Epidermal melanocyte (primary cell): Measurements from ENCODE around the gene TREX2.

Source experiments
- DNase-seq: peaks from one replicate; pipeline ENCODE4 v3.0.0; 2011; ENCODE audit warnings: low spot score; ENCODE audit not compliant: insufficient read length

Gene TREX2

GRCh38 chrX:153475751-153476281 is 30.0 kb upstream of the TREX2 start:
- DNase-seq: no peak

GRCh38 chrX:153475271-153475670 is 29.4 kb upstream of the TREX2 start:
- no peak for DNase-seq

DNA sequence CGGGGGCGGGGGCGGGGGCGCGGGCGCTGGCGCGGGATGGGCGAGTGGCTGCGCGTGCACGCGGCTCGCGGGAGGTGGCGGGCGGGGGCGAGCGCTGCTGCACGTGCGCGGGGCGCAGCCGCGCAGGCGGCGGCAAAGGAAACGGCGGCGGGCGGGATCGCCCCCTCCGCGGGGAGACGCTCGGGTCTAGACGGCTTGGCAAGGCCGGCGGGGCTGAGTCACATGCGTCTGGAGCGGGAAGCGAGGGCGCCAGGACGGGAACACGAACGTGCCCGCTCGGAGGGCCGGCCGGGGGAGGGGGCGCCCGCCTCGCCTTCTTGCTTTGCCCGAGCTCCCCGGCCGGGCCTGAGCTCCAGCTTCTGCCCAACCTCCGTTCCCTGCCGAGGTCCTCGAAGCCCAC is 28.9 kb upstream of the TREX2 start:
- no peak for DNase-seq

GRCh38 chrX:153474266-153474665 is 28.4 kb upstream of the TREX2 start:
- no peak for DNase-seq

GRCh38 chrX:153473126-153473525 is 27.3 kb upstream of the TREX2 start:
- DNase-seq: no peak

- no peak for DNase-seq
These were observed 25.9 kb upstream of the TREX2 start for GRCh38 chrX:153471663-153472280.

GRCh38 chrX:153470411-153471363 is 24.8 kb upstream of the TREX2 start, which contains the start of gene HAUS7:
Gene HAUS7 (minus strand): TSS chrX:153470576. CDS start chrX:153470557, 19 bp downstream.
- peak; percentile 87 for DNase-seq

DNA sequence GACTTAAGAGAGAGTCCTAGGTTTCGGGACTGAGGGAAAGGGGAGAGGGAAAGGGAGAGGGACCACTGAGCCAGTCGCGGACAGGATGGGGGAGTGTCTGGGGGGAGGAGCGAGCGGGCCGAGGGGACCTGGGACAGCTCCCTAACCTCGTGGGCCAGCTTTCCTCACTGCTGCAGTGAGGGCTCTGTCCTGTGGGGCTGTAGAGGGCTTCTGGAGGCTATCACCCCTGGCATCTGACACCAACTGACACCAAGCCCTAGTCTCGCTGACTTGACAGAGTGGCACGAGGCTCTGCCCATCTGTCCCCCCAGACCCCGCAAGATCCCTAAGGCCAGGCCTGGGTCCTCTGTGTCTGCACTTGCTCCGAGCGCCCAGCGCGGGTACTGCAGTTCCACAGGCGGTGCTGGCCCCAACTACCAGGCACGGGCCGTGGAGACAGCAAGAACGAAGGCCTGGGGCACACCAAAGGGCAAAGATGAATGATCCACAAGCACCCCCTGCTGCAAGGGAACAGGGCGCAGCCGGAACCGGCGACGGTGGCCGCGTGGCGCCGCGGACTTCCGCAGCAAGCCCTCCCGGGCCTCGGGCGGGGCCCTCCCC is 24.1 kb upstream of the TREX2 start:
- no peak for DNase-seq

DNA sequence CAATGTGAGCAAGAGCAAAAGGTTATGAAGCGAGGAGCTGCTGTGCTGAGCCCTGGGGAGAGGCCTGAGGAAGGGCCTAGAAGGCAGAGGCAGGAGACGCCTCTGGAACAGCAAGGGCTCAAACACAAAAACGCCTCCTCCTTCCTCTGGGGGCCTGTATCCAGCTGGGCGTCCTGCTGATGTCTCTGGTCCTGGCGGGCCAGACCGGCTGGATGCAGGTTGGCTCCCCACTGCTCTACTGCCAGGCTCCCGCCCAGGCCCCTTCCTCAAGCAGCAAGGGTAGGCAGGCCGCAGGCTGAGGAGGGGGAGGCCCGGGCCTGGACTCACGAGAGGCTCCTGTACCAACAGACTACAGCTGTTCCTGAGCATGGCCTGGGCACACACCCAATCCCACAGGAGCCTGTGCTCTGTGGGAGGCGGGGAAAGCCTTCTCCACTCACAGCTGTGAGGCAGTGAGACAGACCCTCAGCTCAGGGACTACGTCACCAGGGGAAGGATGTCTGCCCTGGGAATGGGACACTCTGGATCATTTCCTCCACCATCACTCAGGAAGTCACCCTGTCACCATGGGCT is 22.2 kb upstream of the TREX2 start:
- DNase-seq: no peak

DNA sequence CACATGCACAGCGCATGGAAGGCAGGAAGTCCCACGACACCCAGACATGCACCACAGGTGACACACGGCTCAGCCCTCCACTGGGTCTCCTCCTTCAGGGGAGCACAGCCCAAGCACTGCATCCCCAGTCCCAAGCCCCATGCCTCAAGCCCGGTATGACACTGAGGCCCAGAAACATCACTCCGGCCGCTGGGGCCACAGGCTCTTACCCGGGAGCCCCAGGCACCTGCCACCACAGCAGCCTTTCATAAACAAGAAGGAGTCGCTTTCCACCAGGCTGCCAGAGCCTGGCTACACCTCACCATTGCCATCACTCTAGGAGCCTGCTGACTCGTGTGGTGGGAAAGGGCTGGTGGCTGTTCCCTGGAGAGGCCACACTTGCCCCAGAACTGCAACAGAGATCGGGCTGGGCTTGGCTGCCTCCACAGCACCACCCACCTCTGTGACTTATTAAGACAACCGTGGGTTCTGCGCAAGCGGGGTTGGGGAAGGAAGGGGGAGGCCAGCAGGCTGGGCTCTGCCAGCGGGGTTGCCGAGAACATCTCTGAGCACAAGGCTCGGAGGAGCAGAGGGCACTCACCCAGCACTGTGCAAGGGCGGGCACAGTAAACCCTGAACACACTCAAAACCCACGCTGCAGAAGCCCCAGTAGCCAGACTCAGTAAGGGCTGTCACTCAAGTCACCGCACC is 20.0 kb upstream of the TREX2 start:
- DNase-seq: no peak

GRCh38 chrX:153464116-153464515 is 18.3 kb upstream of the TREX2 start:
- no peak for DNase-seq

GRCh38 chrX:153463556-153463955 is 17.7 kb upstream of the TREX2 start:
- DNase-seq: no peak

- DNase-seq: no peak
These were observed 17.2 kb upstream of the TREX2 start for GRCh38 chrX:153463031-153463430.

DNA sequence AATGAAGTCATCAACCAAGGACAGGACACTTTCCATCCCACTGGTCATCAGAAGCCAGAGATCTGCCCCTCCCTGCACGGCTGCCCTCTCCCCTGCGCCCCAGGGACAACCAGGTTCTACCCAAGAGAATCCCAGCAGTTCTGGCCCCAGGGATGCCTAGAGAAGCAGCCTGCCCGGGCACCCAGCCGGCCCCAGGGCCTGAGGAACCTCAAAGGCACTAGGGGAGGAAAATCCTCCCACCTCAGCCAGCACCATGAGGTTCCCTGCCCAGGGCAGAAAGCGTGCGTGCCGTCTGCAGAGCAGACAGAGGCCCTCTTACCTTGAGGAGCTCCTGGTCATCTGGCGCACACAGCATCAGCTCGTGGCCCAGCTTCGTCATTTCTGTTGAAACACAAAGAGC is 16.4 kb upstream of the TREX2 start:
- DNase-seq: no peak

GRCh38 chrX:153460826-153461225 is 15.0 kb upstream of the TREX2 start:
- no peak for DNase-seq

DNA sequence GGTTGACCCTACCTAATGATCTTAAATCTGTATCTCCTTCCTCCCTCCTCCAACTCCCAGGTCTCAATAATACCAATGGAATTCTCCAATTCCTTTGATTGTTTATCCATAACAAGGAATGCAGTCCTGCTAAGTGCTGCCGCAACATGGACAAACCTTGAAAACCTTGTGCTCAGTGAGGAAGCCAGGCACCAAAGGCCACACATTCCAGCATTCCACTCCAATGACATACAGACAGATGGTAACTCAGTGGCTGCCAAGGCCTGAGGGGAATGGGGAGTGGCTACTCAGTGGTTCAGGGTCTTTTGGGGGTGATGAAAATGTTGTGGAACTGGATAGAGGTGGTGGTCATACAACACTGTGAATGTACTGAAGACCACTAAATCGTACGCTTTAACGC is 14.1 kb upstream of the TREX2 start:
- no peak for DNase-seq

DNA sequence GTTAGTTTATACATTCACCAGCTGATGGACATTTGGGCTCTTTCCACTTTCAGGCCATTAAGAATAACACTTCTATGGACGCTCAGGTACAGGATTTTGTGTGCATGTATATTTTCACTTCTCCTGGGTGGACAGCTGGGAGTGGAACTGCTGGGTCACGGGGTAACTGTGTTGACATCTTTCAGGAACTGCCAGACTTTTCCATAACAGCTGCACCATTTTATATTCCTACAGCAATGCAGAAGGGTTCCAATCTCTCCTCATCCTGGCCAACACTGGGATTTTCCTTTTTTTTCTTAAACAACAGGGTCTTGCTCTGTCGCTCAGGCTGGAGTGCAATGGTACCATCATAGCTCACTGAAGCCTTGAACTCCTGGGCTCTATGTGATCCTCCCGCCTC is 12.6 kb upstream of the TREX2 start:
- no peak for DNase-seq

- DNase-seq: no peak
These were observed 12.1 kb upstream of the TREX2 start for GRCh38 chrX:153457827-153458466.

DNA sequence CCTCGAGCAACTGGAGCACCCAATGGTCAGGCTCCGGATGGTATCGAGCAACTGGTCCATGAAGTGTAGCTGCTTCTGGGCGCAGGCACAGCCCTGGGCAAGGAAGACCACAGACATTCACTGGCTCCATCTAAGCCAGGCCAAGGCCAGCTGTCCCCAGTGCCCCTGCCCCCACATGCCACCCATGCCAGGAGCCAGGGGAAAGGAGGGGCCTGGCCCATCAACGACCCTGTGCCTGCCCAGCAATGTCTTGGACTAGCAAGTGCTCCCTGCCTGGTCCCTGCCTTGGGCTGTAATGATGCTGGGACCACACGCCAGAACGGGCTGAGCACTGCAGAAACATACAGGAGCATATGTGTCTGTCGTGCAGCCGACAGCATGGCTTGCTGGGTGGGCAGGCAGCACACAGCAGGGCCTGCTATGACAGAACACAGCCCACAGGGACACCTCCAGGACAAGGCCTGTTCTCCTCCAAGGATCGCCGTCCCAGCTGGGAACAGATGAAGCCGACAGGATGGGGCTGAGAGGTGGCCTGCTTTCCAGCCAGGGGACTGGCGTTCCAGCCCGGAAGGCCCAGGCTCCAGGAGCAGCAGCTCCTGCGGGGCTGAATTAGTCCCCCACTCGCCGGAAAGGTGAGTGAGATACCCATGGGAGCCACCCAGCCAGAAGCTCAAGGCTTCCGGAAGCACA is 11.4 kb upstream of the TREX2 start:
- DNase-seq: no peak

GRCh38 chrX:153456704-153457103 is 10.8 kb upstream of the TREX2 start:
- DNase-seq: no peak
